ENCODE measurements around the gene LY6G6C.

GRCh38 chr6:31687321-31687720 is 34.2 kb downstream of the LY6G6C start:
- TF ChIP-seq CEBPB (IDR thresholded peaks at IDR 0.05; ENCODE audit: low read depth, low read length): no peak
- TF ChIP-seq, protein P1, sequence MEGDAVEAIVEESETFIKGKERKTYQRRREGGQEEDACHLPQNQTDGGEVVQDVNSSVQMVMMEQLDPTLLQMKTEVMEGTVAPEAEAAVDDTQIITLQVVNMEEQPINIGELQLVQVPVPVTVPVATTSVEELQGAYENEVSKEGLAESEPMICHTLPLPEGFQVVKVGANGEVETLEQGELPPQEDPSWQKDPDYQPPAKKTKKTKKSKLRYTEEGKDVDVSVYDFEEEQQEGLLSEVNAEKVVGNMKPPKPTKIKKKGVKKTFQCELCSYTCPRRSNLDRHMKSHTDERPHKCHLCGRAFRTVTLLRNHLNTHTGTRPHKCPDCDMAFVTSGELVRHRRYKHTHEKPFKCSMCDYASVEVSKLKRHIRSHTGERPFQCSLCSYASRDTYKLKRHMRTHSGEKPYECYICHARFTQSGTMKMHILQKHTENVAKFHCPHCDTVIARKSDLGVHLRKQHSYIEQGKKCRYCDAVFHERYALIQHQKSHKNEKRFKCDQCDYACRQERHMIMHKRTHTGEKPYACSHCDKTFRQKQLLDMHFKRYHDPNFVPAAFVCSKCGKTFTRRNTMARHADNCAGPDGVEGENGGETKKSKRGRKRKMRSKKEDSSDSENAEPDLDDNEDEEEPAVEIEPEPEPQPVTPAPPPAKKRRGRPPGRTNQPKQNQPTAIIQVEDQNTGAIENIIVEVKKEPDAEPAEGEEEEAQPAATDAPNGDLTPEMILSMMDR (conservative IDR thresholded peaks at IDR 0.05; ENCODE audit: low read depth, low read length): no peak
- TF ChIP-seq FOS (IDR thresholded peaks at IDR 0.05; ENCODE audit: low read depth, low read length): no peak
- TF ChIP-seq POLR2A (IDR thresholded peaks at IDR 0.05; ENCODE audit: low read depth, low read length): no peak
- no peak for TF ChIP-seq MAZ (IDR thresholded peaks at IDR 0.05; ENCODE audit: borderline replicate concordance, low read depth, low read length)
- TF ChIP-seq RFX5 (IDR thresholded peaks at IDR 0.05; ENCODE audit: low read depth, low read length): no peak
